ENCODE results near the gene FOXC1.

Gene FOXC1

DNA sequence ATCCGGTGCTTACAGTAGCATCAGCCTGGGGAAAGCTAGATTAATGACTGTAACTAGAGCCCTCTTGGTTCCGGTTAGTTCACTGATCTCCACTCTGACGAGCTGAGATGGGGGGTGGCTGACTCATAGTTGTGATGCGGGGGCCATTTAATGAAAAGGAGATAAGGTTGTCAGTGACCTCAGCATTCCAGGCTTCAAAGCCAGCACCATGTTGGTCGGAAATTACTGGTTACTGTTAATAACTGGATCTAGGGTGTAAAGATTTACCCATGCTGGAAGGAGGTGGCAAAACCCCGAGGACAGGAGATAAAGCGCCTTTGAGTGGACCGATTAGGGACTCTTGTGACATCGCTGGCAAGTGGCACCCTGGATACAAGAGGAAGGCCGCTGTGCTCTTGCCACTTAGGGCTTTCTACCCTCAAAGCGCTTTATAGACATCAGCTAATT is 21.1 kb downstream of the FOXC1 start:
- DNase-seq, result no peak
- in situ Hi-C loops (cut with HindIII; ENCODE audit: low pct_ligation_motif_present, low pct_unique_long_range_greater_than_20kb, low sequenced_read_pairs), result no loop called here

GRCh38 chr6:1631251-1631650 is 21.5 kb downstream of the FOXC1 start:
- no peak for DNase-seq
- in situ Hi-C loops (cut with HindIII; ENCODE audit: low pct_ligation_motif_present, low pct_unique_long_range_greater_than_20kb, low sequenced_read_pairs), result no loop called here

- DNase-seq, result no peak
- in situ Hi-C loops (cut with HindIII; ENCODE audit: low pct_ligation_motif_present, low pct_unique_long_range_greater_than_20kb, low sequenced_read_pairs), result no loop called here
Measured at GRCh38 chr6:1633366-1634021, 23.8 kb downstream of the FOXC1 start.

DNA sequence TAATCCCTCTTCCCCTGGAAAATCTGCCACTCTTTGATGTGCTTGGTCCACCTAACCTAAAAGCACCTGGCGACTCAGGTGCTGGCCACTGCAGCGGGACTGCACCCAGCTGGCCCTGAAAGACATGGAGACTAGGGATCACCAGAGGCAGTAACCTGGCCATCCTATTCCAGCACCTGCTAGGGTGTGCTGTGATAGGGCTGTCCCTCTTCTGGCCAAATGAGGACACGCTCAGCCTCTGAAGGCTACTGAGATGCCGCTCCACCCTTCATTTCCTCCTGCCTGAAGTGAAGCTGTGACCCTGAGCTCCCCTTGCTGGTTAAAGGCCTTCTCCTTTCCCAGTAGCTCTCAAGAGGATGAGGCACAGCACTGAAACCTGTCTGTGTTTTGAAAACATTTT is 24.4 kb downstream of the FOXC1 start:
- DNase-seq, result no peak

DNA sequence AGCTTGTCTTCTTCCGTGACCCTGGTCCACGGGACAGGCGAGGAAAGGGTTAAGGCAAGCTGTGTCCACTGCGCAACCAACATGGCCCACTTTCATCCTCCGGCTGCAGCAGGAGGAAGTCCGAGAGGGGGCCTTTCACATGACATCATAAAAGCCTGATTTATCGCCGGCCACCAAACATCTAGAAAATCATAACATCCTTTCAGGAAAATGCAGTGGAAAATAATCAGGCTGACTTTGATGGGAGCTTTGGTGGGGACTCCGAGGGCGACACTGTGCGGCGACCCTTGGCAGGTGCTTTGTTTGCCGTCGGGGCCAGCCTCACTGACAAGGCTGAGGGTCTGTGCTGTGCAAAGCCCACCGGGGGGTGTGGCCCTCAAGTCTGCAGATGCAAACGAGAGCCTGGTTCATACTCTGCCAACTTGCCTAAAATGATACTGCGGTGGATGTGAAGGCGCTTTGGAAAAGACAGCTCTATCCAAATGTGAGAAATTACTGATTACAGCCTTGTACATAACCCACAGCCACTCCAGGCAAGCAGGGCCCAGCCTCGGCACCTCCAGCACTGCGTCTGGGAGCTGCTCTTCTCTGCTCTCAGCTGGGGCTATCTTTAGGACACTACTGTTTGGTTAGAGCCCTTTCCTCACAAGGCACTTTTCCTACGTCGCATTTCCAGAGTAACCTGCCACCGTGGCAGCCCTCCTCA is 25.7 kb downstream of the FOXC1 start:
- in situ Hi-C loops (cut with HindIII; ENCODE audit: low pct_ligation_motif_present, low pct_unique_long_range_greater_than_20kb, low sequenced_read_pairs), result no loop called here
- DNase-seq, result no peak

More for the DNA sequence above, 24.4 kb downstream of the FOXC1 start:
- in situ Hi-C loops (cut with HindIII; ENCODE audit: low pct_ligation_motif_present, low pct_unique_long_range_greater_than_20kb, low sequenced_read_pairs), result no loop called here

GRCh38 chr6:1636272-1636825 is 26.6 kb downstream of the FOXC1 start:
- no peak for DNase-seq
- in situ Hi-C loops (cut with HindIII; ENCODE audit: low pct_ligation_motif_present, low pct_unique_long_range_greater_than_20kb, low sequenced_read_pairs), result no loop called here

- DNase-seq, result no peak
- in situ Hi-C loops (cut with HindIII; ENCODE audit: low pct_ligation_motif_present, low pct_unique_long_range_greater_than_20kb, low sequenced_read_pairs), result no loop called here
Measured at GRCh38 chr6:1636971-1637871, 27.5 kb downstream of the FOXC1 start.

DNA sequence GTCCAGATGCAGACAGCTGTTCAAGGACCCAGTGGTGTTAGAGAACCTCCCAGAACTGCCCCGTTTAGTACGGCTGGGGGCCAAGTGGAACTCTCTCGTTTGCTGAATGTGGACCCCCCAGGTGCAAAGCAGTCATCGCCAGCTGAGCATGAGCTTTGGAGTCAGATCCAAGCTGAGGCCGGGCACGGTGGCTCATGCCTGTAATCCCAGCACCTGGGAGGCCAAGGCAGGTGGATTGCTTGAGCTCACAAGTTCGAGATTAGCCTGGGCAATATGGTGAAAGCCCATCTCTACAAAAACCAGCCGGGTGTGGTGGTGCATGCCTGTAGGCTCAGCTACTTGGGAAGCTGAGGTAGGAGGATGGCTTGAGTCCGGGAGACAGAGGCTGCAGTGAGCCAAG is 29.7 kb downstream of the FOXC1 start:
- in situ Hi-C loops (cut with HindIII; ENCODE audit: low pct_ligation_motif_present, low pct_unique_long_range_greater_than_20kb, low sequenced_read_pairs), result no loop called here
- no peak for DNase-seq

GRCh38 chr6:1640476-1640875 is 30.8 kb downstream of the FOXC1 start:
- DNase-seq, result no peak

GRCh38 chr6:1641343-1641885 is 31.7 kb downstream of the FOXC1 start:
- in situ Hi-C loops (cut with HindIII; ENCODE audit: low pct_ligation_motif_present, low pct_unique_long_range_greater_than_20kb, low sequenced_read_pairs), result no loop called here
- peak; percentile 25 for DNase-seq

More at GRCh38 chr6:1640476-1640875, 30.8 kb downstream of the FOXC1 start:
- in situ Hi-C loops (cut with HindIII; ENCODE audit: low pct_ligation_motif_present, low pct_unique_long_range_greater_than_20kb, low sequenced_read_pairs), result no loop called here

DNA sequence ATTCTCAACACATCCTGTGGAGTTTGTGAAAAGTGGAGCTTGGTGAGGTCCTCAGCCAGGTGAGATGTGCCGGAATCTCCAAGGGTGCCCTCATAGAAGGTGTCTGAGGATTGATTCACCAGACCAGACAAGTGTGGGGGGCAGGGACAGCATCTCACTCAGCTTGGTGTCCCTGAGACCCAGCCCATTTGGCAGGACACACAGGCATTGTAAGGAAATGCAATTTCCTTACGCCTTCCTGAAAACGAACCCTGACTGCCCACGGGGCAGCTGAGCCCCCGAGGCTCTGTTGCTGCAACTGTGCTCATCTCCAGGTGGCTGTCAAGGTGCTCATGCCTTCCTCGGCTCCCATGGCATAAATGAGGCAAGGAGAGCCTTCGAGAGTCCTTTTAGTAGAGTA is 33.4 kb downstream of the FOXC1 start:
- in situ Hi-C loops (cut with HindIII; ENCODE audit: low pct_ligation_motif_present, low pct_unique_long_range_greater_than_20kb, low sequenced_read_pairs), result no loop called here
- DNase-seq, result no peak

DNA sequence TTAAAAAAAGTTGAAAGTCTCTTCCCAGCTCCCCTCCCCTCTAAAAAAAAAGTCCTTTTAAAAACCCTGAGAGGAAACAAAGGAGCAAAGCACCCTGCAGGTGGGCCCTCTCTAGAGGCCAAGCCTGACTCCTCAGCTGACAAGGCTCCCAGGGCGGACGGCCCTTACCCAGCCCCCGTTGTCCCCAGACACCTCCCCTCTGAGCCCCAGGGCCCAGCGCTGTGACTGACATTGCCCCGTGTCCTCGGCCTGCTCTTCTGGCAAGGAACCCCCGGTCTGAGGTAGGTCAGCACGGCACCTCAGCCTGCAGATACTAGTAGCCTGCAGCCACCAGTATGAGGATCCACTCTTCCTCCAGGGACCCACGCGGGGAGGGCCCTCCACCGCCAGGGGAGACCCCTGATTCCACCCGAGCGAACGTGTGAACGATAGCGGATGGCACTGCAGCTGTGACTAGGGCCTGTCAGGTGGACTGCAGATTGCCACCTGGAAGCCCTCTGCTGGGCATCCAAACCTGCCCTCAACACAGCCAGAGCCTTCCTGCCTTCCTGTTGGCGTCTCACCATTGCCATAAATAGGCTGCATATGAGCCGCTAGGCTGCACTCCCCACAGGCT is 34.2 kb downstream of the FOXC1 start:
- in situ Hi-C loops (cut with HindIII; ENCODE audit: low pct_ligation_motif_present, low pct_unique_long_range_greater_than_20kb, low sequenced_read_pairs), result no loop called here
- DNase-seq, result no peak

GRCh38 chr6:1644516-1645060 is 34.9 kb downstream of the FOXC1 start:
- DNase-seq, result no peak
- in situ Hi-C loops (cut with HindIII; ENCODE audit: low pct_ligation_motif_present, low pct_unique_long_range_greater_than_20kb, low sequenced_read_pairs), result no loop called here

GRCh38 chr6:1645466-1646185 is 35.9 kb downstream of the FOXC1 start:
- no peak for DNase-seq
- in situ Hi-C loops (cut with HindIII; ENCODE audit: low pct_ligation_motif_present, low pct_unique_long_range_greater_than_20kb, low sequenced_read_pairs), result no loop called here

GRCh38 chr6:1651362-1651761 is 41.6 kb downstream of the FOXC1 start:
- in situ Hi-C loops (cut with HindIII; ENCODE audit: low pct_ligation_motif_present, low pct_unique_long_range_greater_than_20kb, low sequenced_read_pairs), result no loop called here
- DNase-seq, result no peak

- DNase-seq, result no peak
- in situ Hi-C loops (cut with HindIII; ENCODE audit: low pct_ligation_motif_present, low pct_unique_long_range_greater_than_20kb, low sequenced_read_pairs), result no loop called here
Measured at GRCh38 chr6:1652842-1653241, 43.1 kb downstream of the FOXC1 start.

DNA sequence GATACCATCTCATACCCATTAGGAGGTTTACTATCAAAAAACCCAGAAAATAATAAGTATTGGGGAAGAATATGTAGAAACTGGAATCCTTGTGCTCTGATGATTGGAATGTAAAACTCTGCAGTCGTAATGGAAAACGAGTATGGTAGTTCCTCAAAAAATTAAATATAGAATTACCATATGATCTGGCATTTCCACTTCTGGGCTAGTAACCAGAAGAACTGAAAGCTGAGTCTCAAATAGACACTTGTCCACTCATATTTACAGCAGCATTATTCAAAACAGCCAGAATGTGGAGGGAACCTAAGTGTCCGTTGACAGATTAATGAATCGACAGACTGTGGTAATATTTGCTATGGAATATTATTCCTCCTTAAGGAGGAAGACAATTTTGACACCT is 44.3 kb downstream of the FOXC1 start:
- in situ Hi-C loops (cut with HindIII; ENCODE audit: low pct_ligation_motif_present, low pct_unique_long_range_greater_than_20kb, low sequenced_read_pairs), result no loop called here
- no peak for DNase-seq
